Smooth muscle cell (in vitro differentiated cells): Measurements from ENCODE around the gene ANO3. TPM values are rescaled to one million over a fixed set of nuclear protein-coding genes. Genes with fewer than 3 reads are reported as not detected.

Experiments used
- DNase-seq: peaks from one replicate; lab custom pipeline; 2025; ENCODE audit not compliant: unreplicated experiment; lab: John Stamatoyannopoulos, UW
- H2AFZ ChIP-seq: fragments of 200-600 bp; sonication (generic); 2 replicates; pipeline ENCODE4 v1.6.0; 2016; ENCODE audit warnings: antibody characterized with exemption, low read depth, mild to moderate bottlenecking
- H3F3A ChIP-seq: fragments of 200-600 bp; sonication (generic); 2 replicates; pipeline ENCODE4 v1.6.0; 2017; ENCODE audit warnings: antibody characterized with exemption, low read depth
- H3K27ac ChIP-seq: fragments of 200-600 bp; sonication (generic); 2 replicates; pipeline ENCODE4 v1.5.1; 2016; ENCODE audit warnings: low read depth, mild to moderate bottlenecking
- H3K27me3 ChIP-seq: fragments of 200-600 bp; sonication (generic); 2 replicates; pipeline ENCODE4 v1.6.1; 2016; ENCODE audit warnings: low read depth, mild to moderate bottlenecking
- H3K36me3 ChIP-seq: fragments of 200-600 bp; sonication (generic); 2 replicates; pipeline ENCODE4 v1.5.1; 2016; ENCODE audit warnings: low read depth
- H3K4me1 ChIP-seq: fragments of 200-600 bp; sonication (generic); 2 replicates; pipeline ENCODE4 v1.5.1; 2016; ENCODE audit warnings: low read depth
- H3K4me2 ChIP-seq: fragments of 200-600 bp; sonication (generic); 2 replicates; pipeline ENCODE4 v1.6.0; 2016; ENCODE audit warnings: mild to moderate bottlenecking
- H3K4me3 ChIP-seq: fragments of 200-600 bp; sonication (generic); 2 replicates; pipeline ENCODE4 v1.5.1; 2016; ENCODE audit warnings: mild to moderate bottlenecking
- H3K79me2 ChIP-seq: fragments of 200-600 bp; sonication (generic); 2 replicates; pipeline ENCODE4 v1.6.0; 2016; ENCODE audit warnings: low read depth, mild to moderate bottlenecking
- H3K9ac ChIP-seq: fragments of 200-600 bp; sonication (generic); 2 replicates; pipeline ENCODE4 v1.6.0; 2016; ENCODE audit warnings: low read depth
- H3K9me3 ChIP-seq: fragments of 200-600 bp; sonication (generic); replicated peaks from 2 replicates; pipeline ENCODE4 v1.5.1; 2016; ENCODE audit warnings: low read depth
- H4K20me1 ChIP-seq: fragments of 200-600 bp; sonication (generic); 2 replicates; pipeline ENCODE4 v1.6.0; 2016; ENCODE audit warnings: low read depth
- WGBS: methylation state at CpG from one replicate; pipeline ENCODE4 v1.1.7; 2016; ENCODE audit warnings: low lambda C conversion rate; 5-methylcytosine and 5-hydroxymethylcytosine counted together
- polyA plus RNA-seq: library from polyadenylated mRNA; unstranded; fragments of >200 nt; fragmentation: Nextera tagmentation; extraction: Ambion mirVana; gene quantifications from 2 replicates; pipeline ENCODE4 v1.2.1, GENCODE V29; 2016
- total RNA-seq: library from RNA; depleted of rRNA; stranded (reverse); fragments of >200 nt; gene quantifications from 2 replicates; pipeline ENCODE4 v1.2.3, GENCODE V29; 2014
- TF ChIP-seq, protein P1 (sequence below): fragments of 200-600 bp; sonication (generic); IDR thresholded peaks from 2 replicates; pipeline ENCODE4 v1.5.1; 2017; ENCODE audit warnings: borderline replicate concordance, mild to moderate bottlenecking, antibody characterized with exemption; ENCODE audit not compliant: insufficient read depth, poor library complexity, severe bottlenecking

Gene ANO3
- total and polyA plus RNA-seq, 2 experiments from 2014 or later, result 0.13 TPM; not detected in 1

DNA sequence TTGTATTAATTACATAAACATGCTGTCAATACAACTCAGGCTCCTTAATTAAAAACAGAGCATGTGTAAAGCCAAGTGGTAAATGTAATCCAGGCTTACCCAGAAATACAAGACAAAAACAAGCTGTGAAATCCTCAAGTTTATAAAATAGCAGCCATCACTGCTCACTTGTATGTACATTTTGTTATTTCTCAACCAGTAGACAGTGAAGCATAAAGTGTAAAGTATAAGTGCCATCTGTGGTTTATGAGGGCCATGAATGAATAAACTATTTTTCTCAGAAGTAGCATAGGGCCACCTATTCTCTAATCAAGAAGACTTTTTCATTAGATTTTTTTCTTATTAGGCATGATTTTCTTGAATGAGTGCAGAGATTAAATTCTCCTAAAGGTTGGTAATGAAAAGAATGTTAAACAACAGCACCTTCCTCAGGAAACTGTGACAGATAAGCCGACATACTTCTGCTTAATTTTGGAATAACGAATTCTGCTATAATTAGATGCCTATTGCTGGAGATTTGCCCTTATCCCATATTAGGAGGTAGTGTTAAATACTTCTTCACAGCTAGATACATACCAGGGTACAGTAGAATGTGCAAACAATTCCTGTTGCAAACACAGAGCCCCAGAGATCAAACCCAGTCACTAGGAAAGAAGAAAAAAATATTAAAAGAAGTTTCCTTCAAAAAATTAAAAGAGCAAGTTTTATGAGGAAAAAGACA lies 377.0 kb downstream of the ANO3 start:
- Histone ChIP-seq H4K20me1 (no peaks in the 10 kb centered on the region), H2AFZ (no peak overlapping the region)
- 83% methylated on average over 2 of the region's 2 CpGs for WGBS

GRCh38 chr11:26710489-26710888 lies 378.6 kb downstream of the ANO3 start:
- DNase-seq, result no peak
- WGBS, result 98% methylated on average over 2 of the region's 2 CpGs
- Histone ChIP-seq H3F3A (no peaks in the 10 kb centered on the region), H3K4me1 (no peaks in the 10 kb centered on the region), H3K4me3 (no peak overlapping the region), H4K20me1 (no peaks in the 10 kb centered on the region), H3K36me3 (no peaks in the 10 kb centered on the region), H3K4me2 (no peak overlapping the region), H3K27me3 (no peaks in the 10 kb centered on the region), H2AFZ (no peak overlapping the region), H3K9ac (no peak overlapping the region), H3K79me2 (no peaks in the 10 kb centered on the region), H3K9me3 (no peaks in the 10 kb centered on the region), H3K27ac (no peak overlapping the region)
- TF ChIP-seq, protein P1, sequence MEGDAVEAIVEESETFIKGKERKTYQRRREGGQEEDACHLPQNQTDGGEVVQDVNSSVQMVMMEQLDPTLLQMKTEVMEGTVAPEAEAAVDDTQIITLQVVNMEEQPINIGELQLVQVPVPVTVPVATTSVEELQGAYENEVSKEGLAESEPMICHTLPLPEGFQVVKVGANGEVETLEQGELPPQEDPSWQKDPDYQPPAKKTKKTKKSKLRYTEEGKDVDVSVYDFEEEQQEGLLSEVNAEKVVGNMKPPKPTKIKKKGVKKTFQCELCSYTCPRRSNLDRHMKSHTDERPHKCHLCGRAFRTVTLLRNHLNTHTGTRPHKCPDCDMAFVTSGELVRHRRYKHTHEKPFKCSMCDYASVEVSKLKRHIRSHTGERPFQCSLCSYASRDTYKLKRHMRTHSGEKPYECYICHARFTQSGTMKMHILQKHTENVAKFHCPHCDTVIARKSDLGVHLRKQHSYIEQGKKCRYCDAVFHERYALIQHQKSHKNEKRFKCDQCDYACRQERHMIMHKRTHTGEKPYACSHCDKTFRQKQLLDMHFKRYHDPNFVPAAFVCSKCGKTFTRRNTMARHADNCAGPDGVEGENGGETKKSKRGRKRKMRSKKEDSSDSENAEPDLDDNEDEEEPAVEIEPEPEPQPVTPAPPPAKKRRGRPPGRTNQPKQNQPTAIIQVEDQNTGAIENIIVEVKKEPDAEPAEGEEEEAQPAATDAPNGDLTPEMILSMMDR, result no peak

More for the DNA sequence above, 377.0 kb downstream of the ANO3 start:
- Histone ChIP-seq H3K4me2 (no peak overlapping the region), H3K27me3 (no peaks in the 10 kb centered on the region), H3F3A (no peaks in the 10 kb centered on the region), H3K36me3 (no peaks in the 10 kb centered on the region), H3K4me1 (peaks cover 5% of the 10 kb centered on the region), H3K79me2 (no peaks in the 10 kb centered on the region), H3K9ac (no peak overlapping the region), H3K9me3 (no peaks in the 10 kb centered on the region), H3K27ac (no peak overlapping the region), H3K4me3 (no peak overlapping the region)
- TF ChIP-seq, protein P1, result no peak
- no peak for DNase-seq

- H3K27ac ChIP-seq, result no peak overlapping the region
- no peaks in the 10 kb centered on the region for H3K9me3 ChIP-seq
- no peaks in the 10 kb centered on the region for H3K36me3 ChIP-seq
- no peaks in the 10 kb centered on the region for H4K20me1 ChIP-seq
- H3K79me2 ChIP-seq, result no peaks in the 10 kb centered on the region
- no peaks in the 10 kb centered on the region for H3K27me3 ChIP-seq
- DNase-seq, result no peak
- WGBS, result 11% methylated on average over 5 of the region's 5 CpGs
- no peaks in the 10 kb centered on the region for H3F3A ChIP-seq
- no peak overlapping the region for H3K9ac ChIP-seq
- H3K4me2 ChIP-seq, result peak overlapping the region; percentile 62
- no peak overlapping the region for H3K4me3 ChIP-seq
- TF ChIP-seq, protein P1, result no peak
- no peaks in the 10 kb centered on the region for H3K4me1 ChIP-seq
- no peak overlapping the region for H2AFZ ChIP-seq
These were observed 380.6 kb downstream of the ANO3 start for GRCh38 chr11:26712497-26712896.

Other genes starting within 250 kb of the ANO3 start
- 3.2 and 3.5 TPM in 2 replicates for gene MUC15, start 240.1 kb downstream of the ANO3 start, total RNA-seq
- gene MUC15, start 240.1 kb downstream of the ANO3 start, polyA plus RNA-seq, result 0.26 TPM in 1 of 2 replicates, not detected in the other